GM21825 (cell line): ENCODE measurements around the gene RGS4.

Experiments used
- ATAC-seq: cut with Tn5 transposase; IDR thresholded peaks from one replicate; pipeline ENCODE4 v1.9.1; 2021; ENCODE audit warnings: mild to moderate bottlenecking, moderate library complexity; ENCODE audit not compliant: unreplicated experiment

RGS4 gene

DNA sequence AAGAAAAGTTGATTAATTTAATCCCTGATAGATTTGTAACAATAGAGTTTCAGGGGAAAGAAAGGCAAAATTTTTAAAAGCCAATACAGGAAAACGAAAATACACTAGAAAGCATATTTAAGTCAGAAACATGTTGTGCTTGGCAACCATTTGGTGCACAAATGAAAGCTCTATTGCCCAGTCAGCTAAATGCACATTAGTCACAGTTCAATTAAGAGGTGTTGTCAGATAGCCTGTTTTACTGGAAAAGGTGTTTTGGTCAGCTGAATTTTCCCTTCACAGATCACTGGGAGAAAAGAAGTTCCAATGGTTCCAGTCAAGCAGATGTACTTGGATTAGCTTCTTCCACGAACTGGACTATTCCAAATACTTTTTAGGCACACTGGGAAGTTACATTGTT is 25.4 kb downstream of the RGS4 start:
- no peak for ATAC-seq

DNA sequence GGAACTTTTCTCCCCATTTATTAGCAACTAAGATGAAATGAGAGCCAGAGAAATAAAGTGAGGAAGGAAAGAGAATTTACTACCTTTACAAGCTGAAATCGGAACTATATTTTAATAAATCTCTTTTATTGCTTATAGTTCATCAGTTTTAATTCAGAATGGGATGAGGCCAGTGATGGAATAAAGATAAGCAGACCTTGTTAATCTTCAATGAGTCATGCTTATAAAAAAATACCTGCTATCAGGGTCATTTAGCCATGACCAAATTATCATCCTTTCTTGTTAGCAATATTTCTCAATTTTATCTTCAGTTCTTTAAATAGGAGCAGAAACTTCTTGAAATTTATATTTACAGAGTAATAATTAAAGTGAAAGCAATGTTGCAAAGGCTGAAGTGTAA is 26.1 kb downstream of the RGS4 start:
- ATAC-seq, result no peak

DNA sequence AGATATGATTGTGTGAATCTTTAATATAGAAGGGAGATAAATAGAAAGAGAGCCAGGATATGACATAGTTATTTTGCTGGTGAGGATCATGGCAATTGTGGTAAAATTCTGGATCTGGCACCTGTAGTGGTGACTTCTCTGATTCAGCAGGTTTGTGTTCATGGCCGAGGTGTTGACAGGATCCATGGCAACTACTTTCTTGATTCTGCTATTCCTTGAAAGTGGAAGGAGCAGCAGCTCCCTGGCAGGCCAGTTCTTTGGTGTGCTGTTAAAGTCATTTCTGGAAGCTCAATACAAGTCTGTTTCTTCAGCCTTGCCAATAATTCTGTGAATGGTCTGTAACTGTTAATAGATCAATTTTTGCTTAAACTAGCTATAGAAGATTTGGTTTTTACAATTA is 33.4 kb downstream of the RGS4 start:
- ATAC-seq, result no peak

DNA sequence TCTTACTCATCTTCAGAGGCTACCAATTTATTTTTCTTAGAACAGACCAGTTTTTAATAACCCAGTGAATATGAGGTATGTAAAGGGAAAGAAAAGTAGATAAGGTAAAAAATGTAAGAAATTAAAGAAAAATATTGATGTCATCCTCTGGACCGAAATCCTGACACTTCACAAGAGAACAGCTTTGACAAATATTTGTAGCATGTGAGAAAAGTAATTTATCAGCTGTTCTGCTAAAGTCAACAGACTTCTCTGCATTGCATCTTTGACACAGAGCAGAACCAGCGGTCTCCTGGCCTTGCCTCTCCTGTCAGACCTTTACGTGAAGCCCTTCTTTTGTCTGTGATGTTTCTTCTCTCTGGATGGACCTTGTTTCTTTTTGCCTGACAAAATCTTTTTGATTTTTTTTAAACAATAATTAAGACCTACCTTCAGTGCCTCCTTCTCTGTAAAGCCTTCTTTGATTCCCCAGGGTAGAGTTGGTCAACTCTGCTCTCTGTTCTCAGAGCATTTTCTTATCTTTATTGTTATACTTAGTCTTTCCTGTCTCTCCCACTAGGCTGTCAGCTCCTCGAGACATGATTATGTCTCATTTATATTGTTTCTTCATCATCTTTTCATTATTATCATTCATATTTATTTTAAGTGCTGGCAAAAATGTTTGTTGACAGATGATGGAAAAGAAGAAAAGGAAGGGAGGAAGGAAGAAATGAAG is 35.4 kb downstream of the RGS4 start:
- no peak for ATAC-seq

DNA sequence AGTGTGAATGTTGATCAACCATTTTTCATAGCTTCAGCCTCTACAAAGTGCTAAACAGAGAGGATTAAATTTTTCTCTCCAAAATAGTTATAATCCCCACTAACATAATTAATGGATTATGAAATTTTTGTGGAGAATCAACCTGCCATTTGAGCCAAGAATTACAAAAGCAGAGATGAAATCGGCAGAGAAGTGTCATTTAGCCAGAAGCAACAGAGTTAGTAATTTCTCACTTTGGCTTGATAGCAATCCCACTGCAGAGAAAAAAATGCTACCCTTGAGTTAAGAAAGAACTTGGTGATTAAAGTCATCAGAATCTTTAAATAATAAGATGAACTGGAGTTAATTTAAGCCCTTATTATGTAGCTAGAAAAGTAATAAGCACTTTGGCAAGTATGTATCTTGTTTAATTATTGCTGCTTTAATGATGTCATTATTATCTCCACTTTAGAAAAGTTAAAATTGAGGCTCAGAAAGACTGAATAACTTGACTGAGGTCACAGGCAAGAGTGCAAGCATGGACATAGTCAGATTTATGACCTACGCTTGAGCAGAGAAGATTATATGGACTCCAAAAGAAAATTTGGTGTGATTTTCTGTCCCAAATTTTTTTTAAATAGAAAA is 37.3 kb downstream of the RGS4 start:
- no peak for ATAC-seq

DNA sequence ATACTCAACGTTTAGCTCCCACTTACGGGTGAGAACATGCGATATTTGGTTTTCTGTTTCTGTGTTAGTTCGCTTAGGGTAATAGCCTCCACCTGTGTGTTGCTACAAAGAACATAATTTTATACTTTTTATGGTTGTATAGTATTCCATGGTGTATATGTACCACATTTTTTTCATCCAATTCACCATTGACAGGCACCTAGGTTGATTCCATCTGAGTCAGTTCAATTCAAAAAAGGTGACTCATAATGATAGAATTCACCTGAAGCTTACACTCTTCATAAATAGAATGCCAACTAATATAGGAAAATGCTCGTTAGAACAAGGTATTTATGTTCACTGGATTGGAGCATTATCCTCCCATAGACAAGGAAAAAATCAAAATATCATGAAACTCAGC is 38.5 kb downstream of the RGS4 start:
- no peak for ATAC-seq

DNA sequence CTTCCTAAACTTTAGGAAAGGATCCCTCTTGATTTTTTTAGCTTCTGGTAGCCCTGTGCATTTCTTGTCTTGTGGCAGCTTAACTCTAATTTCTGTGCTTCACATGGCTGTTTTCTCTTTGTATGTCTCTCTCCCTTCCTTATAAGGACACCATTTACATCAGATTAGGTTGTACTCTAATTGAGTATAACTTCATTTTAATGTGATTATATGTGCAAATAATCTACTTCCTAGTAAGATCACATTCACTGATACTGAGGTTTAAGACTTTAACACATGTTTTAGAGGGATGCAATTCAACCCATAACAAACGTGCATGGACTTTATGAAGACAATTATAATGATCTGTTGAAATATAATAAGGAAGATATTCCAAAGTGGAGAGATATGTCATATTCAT is 46.7 kb downstream of the RGS4 start:
- no peak for ATAC-seq

DNA sequence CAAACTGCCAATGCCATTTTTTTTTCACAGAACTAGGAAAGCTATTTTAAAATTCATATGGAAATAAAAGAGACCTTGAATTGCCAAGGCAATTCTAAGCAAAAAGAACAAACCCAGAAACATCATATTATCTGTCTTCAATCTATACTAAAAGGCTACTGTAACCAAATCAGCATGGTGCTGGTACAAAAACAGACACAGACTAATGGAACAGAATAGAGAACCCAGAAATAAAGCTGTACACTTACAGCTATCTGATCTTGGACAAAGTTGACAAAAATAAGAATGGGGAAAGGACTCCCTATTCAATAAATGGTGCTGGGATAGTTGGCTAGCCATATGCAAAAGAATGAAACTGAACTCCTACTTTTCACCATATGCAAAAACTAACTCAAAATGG is 50.5 kb downstream of the RGS4 start:
- no peak for ATAC-seq

DNA sequence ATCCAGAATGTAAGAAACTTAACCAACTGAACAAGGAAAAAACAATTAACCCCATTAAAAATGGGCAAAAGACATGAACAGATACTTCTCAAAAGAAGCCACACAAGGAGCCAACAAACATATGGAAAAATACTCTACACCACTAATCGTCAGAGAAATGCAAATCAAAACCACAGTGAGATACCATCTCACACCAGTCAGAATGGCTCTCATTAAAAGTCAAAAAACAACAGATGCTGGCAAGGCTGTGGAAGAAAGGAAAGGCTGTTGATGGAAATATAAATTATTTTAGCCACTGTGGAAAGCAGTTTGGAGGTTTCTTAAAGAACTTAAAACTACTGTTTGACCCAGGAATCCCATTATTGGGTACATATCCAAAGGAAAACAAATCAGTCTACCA is 51.2 kb downstream of the RGS4 start:
- no peak for ATAC-seq

DNA sequence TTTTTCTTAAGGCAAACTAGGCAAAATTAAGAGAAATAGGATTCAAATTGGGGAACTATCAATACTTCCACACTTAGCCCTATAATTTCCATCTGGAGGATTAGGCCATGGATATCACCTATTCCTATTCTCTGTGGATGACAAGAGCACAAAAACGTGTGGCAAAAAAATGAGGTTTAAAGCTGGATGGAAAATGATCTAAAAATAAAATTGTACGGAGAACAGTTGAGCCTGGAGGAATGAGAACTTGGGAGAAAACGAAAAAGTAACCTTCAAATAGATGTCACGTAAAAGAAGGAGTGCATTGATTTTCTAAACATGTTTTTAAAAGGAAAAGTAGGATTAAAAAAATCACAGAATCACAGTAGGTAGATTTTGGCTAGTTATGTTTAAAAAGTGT is 55.7 kb downstream of the RGS4 start:
- ATAC-seq, result no peak
